Measurements from ENCODE around the gene BLNK.
"Not testable (repeated sequence)": the region's sequence is repeated elsewhere in the genome, so short reads cannot be mapped to it uniquely, and the experiment has no call there.

BLNK gene

GRCh38 chr10:96271016-96271815, at the start of gene BLNK:
Gene BLNK, minus strand, starts transcription at chr10:96271569. Its CDS starts 171 bp downstream, at chr10:96271398.
- DNase-seq = no peak

GRCh38 chr10:96319754-96320474, 48.5 kb upstream of the BLNK start:
- DNase-seq = no peak

GRCh38 chr10:96317067-96317833, 45.9 kb upstream of the BLNK start:
- DNase-seq = no peak

GRCh38 chr10:96313344-96313743, 42.0 kb upstream of the BLNK start:
- no peak for DNase-seq

- DNase-seq = no peak
Measured at GRCh38 chr10:96311180-96311715, 39.9 kb upstream of the BLNK start.

- no peak for DNase-seq
Measured at GRCh38 chr10:96310321-96310669, 38.9 kb upstream of the BLNK start.

- DNase-seq = no peak
Measured at GRCh38 chr10:96309628-96310320, 38.4 kb upstream of the BLNK start.

GRCh38 chr10:96308854-96309253, 37.5 kb upstream of the BLNK start:
- DNase-seq = not testable (repeated sequence)

- peak; percentile 17 for DNase-seq
Measured at GRCh38 chr10:96306516-96306915, 35.1 kb upstream of the BLNK start.

- peak; percentile 14 for DNase-seq
Measured at GRCh38 chr10:96305019-96305418, 33.6 kb upstream of the BLNK start.

- no peak for DNase-seq
Measured at GRCh38 chr10:96304230-96304629, 32.9 kb upstream of the BLNK start, which contains the start of gene DNTT. Gene DNTT, plus strand, starts transcription at chr10:96304434. Its CDS starts 64 bp downstream, at chr10:96304498.

- no peak for DNase-seq
Measured at GRCh38 chr10:96301616-96302015, 30.2 kb upstream of the BLNK start.

- no peak for DNase-seq
Measured at GRCh38 chr10:96299383-96299782, 28.0 kb upstream of the BLNK start.

GRCh38 chr10:96298362-96298761, 27.0 kb upstream of the BLNK start:
- no peak for DNase-seq

GRCh38 chr10:96297486-96297885, 26.1 kb upstream of the BLNK start:
- DNase-seq = no peak

- DNase-seq = no peak
Measured at GRCh38 chr10:96295475-96295874, 24.1 kb upstream of the BLNK start.

- DNase-seq = no peak
Measured at GRCh38 chr10:96292971-96293920, 21.9 kb upstream of the BLNK start.

GRCh38 chr10:96290368-96291133, 19.2 kb upstream of the BLNK start:
- no peak for DNase-seq

- no peak for DNase-seq
Measured at GRCh38 chr10:96289218-96289910, 18.0 kb upstream of the BLNK start.

- no peak for DNase-seq
Measured at GRCh38 chr10:96288151-96288621, 16.8 kb upstream of the BLNK start.

All from stimulated activated CD4-positive, alpha-beta T cell treated with anti-CD3 and anti-CD28 coated beads, Interleukin-15, amount 100 ng/mL, for 24 hours (primary cell).